Endothelial cell of umbilical vein (primary cell): Measurements from ENCODE around the gene CMTM8.
A peak's percentile ranks its signal among the peaks of the same experiment; 100 is the strongest.

ENCODE experiments used
- CTCF ChIP-seq, 2 donors: IDR thresholded peaks; 1 replicate in 1 of 2; 2 replicates in 1 of 2; pipeline ENCODE4 v1.5.1; 2011; ENCODE audit warnings: low read length in 2 of 2, mild to moderate bottlenecking in 2 of 2, moderate library complexity in 2 of 2, control low read depth in 1 of 2, inconsistent platforms in 1 of 2, low read depth in 1 of 2; ENCODE audit not compliant: insufficient read depth in 1 of 2; ENCODE audit errors: extremely low read depth in 1 of 2
- POLR2AphosphoS5 ChIP-seq: IDR thresholded peaks from 2 replicates; pipeline ENCODE4 v1.6.1; 2012; ENCODE audit warnings: low read depth, mild to moderate bottlenecking, control low read depth, low read length, moderate library complexity; ENCODE audit not compliant: insufficient read depth

- no peak for TF ChIP-seq CTCF (IDR thresholded peaks at IDR 0.05; ENCODE audit: extremely low read depth in 1 of 2, insufficient read depth in 1 of 2, low read depth in 1 of 2, low read length in 2 of 2)
- peak; percentile 40 for TF ChIP-seq POLR2AphosphoS5
Measured at GRCh38 chr3:32200490-32200889, 38.0 kb upstream of the CMTM8 start.
